GM18870 (cell line): ENCODE data around the gene PPP6R2.
"Not testable (repeated sequence)": the region's sequence is repeated elsewhere in the genome, so short reads cannot be mapped to it uniquely, and the experiment has no call there.

ENCODE experiments used
- ATAC-seq: cut with Tn5 transposase; IDR thresholded peaks from one replicate; pipeline ENCODE4 v1.9.1; 2021; ENCODE audit warnings: moderate library complexity; ENCODE audit not compliant: unreplicated experiment

PPP6R2 gene

DNA sequence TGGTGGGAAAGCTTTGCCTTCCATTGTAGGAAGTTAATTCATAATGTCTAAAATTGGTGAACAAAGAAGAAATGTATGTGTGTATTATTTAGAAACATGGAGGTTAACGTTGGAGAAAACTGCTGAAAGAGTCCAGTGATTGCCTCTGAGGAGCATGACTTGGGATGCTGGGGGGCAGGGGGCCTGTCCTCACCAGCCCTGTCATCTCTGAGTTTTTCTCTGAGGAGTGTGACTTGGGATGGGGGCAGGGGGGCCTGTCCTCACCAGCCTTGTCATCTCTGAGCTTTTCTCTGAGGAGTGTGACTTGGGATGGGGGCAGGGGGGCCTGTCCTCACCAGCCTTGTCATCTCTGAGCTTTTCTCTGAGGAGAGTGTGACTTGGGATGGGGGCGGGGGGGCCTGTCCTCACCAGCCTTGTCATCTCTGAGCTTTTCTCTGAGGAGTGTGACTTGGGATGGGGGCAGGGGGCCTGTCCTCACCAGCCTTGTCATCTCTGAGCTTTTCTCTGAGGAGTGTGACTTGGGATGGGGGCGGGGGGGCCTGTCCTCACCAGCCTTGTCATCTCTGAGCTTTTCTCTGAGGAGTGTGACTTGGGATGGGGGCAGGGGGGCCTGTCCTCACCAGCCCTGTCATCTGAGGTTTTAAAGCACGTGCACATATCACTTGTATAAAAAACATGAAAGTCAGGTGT is 54.4 kb downstream of the PPP6R2 start:
- ATAC-seq: not testable (repeated sequence)

GRCh38 chr22:50398831-50399648 is 55.9 kb downstream of the PPP6R2 start:
- no peak for ATAC-seq

DNA sequence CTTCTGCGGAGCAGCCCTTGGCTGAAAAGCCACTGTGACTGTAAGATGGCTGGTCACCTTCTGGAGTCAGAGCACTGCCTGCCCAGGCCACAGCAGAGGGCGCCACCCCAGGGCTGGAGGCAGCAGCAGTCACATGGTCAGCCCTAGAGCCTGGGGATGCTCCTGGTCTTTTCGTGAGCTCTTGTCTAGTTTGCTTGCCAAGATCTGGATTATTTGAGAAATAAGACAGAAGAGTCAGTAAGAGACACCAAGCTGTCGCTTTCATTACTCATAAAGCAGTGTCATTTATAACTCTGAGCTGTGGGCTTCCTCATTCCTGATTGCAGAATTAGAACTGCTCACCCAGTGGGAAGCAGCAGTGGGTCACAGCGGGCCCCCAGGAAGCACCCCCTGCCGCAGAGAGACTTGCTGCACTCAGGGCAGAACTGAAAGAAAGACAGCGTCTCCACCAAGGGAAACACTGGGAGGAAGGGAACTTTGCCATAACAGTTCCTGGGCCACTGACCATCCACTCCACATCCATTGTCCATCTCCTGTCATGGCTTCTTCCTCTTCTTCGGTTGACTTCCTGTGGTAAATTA is 56.7 kb downstream of the PPP6R2 start:
- no peak for ATAC-seq

- ATAC-seq: no peak
Measured at GRCh38 chr22:50400406-50400805, 57.3 kb downstream of the PPP6R2 start.

DNA sequence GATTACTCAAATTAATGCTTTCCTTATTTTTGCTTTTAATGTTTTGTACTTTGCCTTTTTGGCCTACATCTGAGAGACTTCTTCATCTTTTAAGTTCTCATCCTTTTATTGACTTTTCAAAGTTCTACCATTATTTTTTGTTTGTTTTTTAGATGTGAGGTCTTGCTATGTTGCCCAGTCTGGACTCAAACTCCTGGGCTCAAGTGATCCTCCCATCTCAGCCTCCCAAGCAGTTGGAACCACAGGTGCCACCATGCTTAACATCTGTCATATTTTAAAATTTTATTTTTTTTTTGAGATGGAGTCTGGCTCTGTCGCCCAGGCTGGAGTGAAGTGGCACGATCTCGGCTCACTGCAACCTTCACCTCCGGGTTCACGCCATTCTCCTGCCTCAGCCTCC is 57.8 kb downstream of the PPP6R2 start:
- ATAC-seq: no peak

- no peak for ATAC-seq
Measured at GRCh38 chr22:50401907-50402306, 58.8 kb downstream of the PPP6R2 start.

DNA sequence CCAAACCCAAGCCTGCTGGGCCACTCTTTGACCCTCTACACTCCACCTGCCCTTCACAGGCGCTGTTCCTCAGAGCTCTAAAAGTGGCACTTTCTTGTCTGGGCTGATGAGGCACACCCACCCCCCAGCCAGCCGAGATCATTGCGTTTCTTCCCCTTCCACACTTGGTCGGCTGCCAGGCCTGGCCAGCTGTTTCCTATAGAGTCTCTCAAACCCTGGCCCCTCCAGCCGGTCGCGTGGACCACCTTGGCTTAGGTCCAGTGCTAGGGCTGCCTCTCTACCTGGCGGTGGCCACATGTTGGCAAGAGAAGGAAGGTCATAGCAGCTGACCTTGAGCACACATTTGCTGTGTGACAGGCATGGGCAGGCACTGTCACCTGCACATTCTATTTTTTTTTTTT is 60.6 kb downstream of the PPP6R2 start:
- ATAC-seq: no peak

- no peak for ATAC-seq
Measured at GRCh38 chr22:50406416-50407170, 63.5 kb downstream of the PPP6R2 start.

DNA sequence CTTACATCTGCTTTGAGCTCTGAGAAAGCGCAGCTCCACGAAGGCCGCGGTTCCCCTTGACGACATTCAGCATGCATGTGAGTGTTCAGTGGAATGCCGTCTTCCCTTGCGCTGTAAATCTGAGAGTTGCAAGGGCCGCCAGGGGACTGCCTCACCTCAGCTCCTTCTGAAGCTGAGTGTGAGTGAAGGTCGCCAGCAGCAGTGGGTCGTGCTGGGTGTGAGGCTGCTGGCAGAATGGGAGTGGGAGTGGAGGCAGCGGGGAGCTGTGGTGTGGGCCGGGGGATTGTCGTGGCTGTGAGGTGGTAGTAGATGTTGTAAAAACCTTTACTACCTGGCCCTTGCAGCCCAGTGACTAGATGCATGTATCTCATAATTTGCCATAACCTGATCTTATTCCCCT is 65.2 kb downstream of the PPP6R2 start:
- ATAC-seq: no peak

DNA sequence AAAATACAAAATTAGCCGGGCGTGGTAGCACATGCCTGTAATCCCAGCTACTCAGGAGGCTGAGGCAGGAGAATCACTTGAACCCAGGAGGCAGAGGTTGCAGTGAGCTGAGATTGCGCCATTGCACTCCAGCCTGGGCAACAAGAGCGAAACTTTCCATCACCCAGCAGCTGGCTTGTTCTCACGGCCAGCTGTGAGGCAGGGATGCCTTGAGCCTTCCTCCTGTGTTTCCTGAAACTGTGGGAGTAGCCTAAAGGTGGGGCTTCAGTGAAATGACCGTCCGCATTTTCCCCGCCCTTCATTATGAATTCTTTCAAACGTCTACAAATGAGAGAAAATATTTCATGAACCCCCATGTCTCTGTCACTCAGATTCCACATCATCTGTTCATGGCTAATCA is 65.8 kb downstream of the PPP6R2 start:
- ATAC-seq: not testable (repeated sequence)

DNA sequence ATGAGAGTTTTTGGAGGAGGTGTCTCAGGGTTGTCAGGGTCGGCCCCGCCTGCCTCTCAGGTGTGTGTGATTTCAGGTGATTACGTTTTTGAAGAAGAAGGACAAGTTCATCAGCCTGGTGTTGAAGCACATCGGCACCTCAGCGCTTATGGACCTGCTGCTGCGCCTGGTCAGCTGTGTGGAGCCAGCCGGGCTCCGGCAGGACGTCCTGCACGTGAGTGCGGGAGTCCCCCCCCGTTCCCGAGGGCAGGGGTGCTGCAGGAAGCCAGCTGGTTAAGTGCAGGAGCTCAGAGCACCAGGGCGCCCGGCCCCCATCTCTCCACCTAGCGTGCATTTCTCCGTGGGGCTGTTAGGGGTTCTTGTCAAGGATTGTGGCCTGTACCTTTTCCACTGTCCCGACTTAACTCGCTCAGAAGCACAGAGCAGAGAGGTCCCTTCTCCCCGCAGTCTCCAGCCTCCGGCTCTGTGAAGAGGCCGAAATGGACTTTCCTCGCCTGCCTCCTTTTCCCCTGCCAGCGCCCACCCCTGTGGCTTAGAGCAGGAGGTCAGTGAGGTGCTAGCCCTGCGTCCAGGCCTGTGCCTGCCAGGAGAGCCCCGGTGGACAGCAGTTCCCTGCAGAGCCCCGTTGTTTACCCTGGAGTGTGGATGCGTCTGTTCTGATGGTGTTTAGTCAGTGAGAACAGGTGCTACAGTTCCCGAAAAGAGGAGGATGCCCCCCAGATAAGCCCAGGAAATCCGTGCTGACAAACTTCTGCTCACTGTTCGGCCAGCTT is 71.5 kb downstream of the PPP6R2 start:
- no peak for ATAC-seq

- no peak for ATAC-seq
Measured at GRCh38 chr22:50415426-50415825, 72.3 kb downstream of the PPP6R2 start.

GRCh38 chr22:50416996-50417395 is 73.9 kb downstream of the PPP6R2 start:
- ATAC-seq: no peak

- ATAC-seq: no peak
Measured at GRCh38 chr22:50417411-50418210, 74.5 kb downstream of the PPP6R2 start.

DNA sequence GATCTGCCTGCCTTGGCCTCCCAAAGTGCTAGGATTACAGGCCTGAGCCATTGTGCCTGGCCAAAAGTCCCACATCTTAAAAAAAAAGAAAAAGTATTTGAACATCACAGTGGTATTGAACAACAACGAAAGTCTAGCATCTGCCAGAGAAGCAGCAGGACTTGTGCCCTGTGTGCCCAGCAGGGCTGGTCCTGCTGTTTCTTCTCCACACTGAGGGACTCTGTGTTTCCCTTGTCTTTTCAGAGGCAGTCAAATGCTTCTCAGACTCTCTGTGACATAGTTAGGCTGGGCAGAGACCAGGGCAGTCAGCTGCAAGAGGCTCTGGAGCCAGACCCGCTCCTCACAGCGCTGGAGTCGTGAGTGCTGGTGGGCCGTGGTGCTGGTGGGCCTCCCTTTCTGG is 75.5 kb downstream of the PPP6R2 start:
- no peak for ATAC-seq

DNA sequence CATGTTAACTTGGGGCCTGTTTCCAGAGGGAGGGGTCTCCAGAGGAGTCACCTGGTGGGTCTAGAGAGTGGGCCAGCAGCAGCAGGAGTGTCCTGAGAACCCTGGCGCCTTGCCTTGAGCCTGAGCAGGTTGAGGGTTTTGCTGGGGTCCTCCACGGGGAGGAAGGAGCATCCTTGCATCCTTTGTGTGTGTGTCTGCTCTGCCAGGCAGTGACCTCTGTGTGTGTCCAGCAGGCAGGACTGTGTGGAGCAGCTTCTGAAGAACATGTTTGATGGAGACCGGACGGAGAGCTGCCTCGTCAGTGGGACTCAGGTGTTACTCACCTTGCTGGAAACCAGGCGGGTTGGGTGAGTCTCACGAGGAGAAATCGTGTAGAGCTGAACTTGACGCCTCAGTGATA is 76.0 kb downstream of the PPP6R2 start:
- ATAC-seq: no peak

- no peak for ATAC-seq
Measured at GRCh38 chr22:50420015-50420414, 76.9 kb downstream of the PPP6R2 start.

DNA sequence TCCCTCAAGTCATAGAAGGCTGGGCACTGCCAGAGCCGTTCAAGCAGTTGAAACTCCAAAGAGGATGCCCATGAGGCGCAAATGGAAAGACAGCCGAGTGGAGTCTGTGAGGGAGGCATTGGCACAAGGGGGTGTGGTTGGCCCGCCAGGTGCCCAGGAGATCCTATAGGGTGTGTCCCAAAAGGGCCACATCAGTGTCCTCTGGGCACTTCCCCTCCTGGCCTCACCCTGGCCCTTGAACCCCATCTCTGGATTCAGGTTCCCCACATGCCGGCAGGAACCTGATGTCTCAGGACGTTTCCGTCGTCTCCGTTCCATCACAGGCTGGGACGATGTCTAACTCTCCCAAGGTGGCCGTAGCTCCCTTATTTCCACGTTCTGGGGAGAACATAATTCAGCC is 77.5 kb downstream of the PPP6R2 start:
- ATAC-seq: no peak

DNA sequence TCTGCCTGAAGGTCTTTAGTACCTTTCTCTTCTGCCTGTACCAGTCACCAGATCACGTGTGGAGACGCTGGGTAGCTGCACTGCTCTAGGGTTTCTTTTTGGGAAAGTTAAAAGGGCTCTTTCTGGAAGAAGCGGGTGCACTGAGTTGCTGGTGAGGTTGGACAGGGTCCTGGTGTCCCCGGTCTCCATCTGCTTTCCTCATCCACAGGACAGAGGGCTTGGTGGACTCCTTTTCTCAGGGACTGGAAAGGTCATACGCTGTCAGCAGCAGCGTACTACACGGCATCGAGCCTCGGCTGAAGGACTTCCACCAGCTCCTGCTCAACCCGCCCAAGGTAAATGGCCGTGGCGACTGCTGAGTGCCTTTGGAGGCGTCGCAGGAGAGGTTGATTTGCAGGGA is 78.9 kb downstream of the PPP6R2 start:
- no peak for ATAC-seq
